Measurements from ENCODE around the gene RALGPS1. TPM values are rescaled to one million over a fixed set of nuclear protein-coding genes. Genes with fewer than 3 reads are reported as not detected.

The RALGPS1 gene
- total RNA-seq, 1 experiment from 2014 or later, result 28.5 TPM

- Mint-ChIP-seq H3K27ac (peak overlapping the region; percentile 9; the same call in 1 of the 2 replicates), H3K27me3 (ENCODE audit: low read depth) (no peaks in the 10 kb centered on the region), H3K9me3 (no peaks in the 10 kb centered on the region), H3K4me1 (peaks cover 24% of the 10 kb centered on the region), H3K4me3 (no peak overlapping the region), H3K36me3 (peaks cover 7% of the 10 kb centered on the region; the same call in 1 of the 2 replicates)
- ATAC-seq (no peak), DNase-seq (ENCODE audit: low spot score) (no peak)
- TF ChIP-seq HMGA2 (CRISPR knock-in tag; IDR thresholded peaks at IDR 0.05) (no peak), ZNF425 (CRISPR knock-in tag; conservative IDR thresholded peaks at IDR 0.05) (no peak), RELA (CRISPR knock-in tag; IDR thresholded peaks at IDR 0.05; ENCODE audit: borderline replicate concordance) (no peak), JUN (CRISPR knock-in tag; IDR thresholded peaks at IDR 0.05) (no peak), ZNF121 (CRISPR knock-in tag; IDR thresholded peaks at IDR 0.05) (no peak), ZBTB43 (CRISPR knock-in tag; IDR thresholded peaks at IDR 0.05) (no peak)
- ChIA-PET POLR2A (no interaction called here), CTCF (interaction anchor here (1.5 kb wide), 1 partner anchor 39 kb away, joined by 6 read pairs; no protein-coding TSS in a partner anchor)
These were observed 348.7 kb downstream of the RALGPS1 start for GRCh38 chr9:127263237-127263636.

- POLR2A ChIA-PET, result no interaction called here
- no peak for DNase-seq (ENCODE audit: low spot score)
- Mint-ChIP-seq H3K9me3 (no peaks in the 10 kb centered on the region), H3K4me3 (no peak overlapping the region), H3K27me3 (ENCODE audit: low read depth) (no peaks in the 10 kb centered on the region), H3K36me3 (peaks cover 7% of the 10 kb centered on the region; the same call in 1 of the 2 replicates), H3K27ac (no peak overlapping the region), H3K4me1 (peaks cover 23% of the 10 kb centered on the region)
- CTCF ChIA-PET, result interaction anchor here (1.3 to 1.5 kb wide), 2 partner anchors 39 to 52 kb away, joined by 4 to 6 read pairs; no protein-coding TSS in a partner anchor
- TF ChIP-seq RELA (CRISPR knock-in tag; IDR thresholded peaks at IDR 0.05; ENCODE audit: borderline replicate concordance), result no peak
- no peak for TF ChIP-seq FOXJ3 (CRISPR knock-in tag; IDR thresholded peaks at IDR 0.05; ENCODE audit: borderline replicate concordance)
- no peak for TF ChIP-seq MXD4 (CRISPR knock-in tag; IDR thresholded peaks at IDR 0.05; ENCODE audit: borderline replicate concordance)
- no peak for TF ChIP-seq ZNF396 (CRISPR knock-in tag; IDR thresholded peaks at IDR 0.05; ENCODE audit: borderline replicate concordance)
- no peak for TF ChIP-seq CDX4 (CRISPR knock-in tag; IDR thresholded peaks at IDR 0.05; ENCODE audit: borderline replicate concordance)
- TF ChIP-seq TCF7 (CRISPR knock-in tag; IDR thresholded peaks at IDR 0.05; ENCODE audit: low read depth), result no peak
- TF ChIP-seq E2F4 (CRISPR knock-in tag; IDR thresholded peaks at IDR 0.05; ENCODE audit: borderline replicate concordance, low read depth), result no peak
- TF ChIP-seq ZBTB43 (CRISPR knock-in tag; IDR thresholded peaks at IDR 0.05), result no peak
- no peak for TF ChIP-seq IRF1 (CRISPR knock-in tag; IDR thresholded peaks at IDR 0.05)
- TF ChIP-seq RORB (CRISPR knock-in tag; IDR thresholded peaks at IDR 0.05), result no peak
- TF ChIP-seq ELF4 (CRISPR knock-in tag; IDR thresholded peaks at IDR 0.05; ENCODE audit: low read depth), result no peak
- TF ChIP-seq ZNF138 (CRISPR knock-in tag; conservative IDR thresholded peaks at IDR 0.05), result no peak
- no peak for ATAC-seq
These were observed 349.1 kb downstream of the RALGPS1 start for GRCh38 chr9:127263664-127264063.
